ENCODE results near the gene SAMD1.

Gene SAMD1

GRCh38 chr19:14090509-14091080, at the start of gene SAMD1:
SAMD1 (minus strand) TSS chr19:14090751.
- peak in 55 of 56 donors; percentile 31 to 91 (median 79) for DNase-seq

GRCh38 chr19:14139944-14140343, 49.4 kb upstream of the SAMD1 start:
- DNase-seq: peak in 3 of 56 donors; percentile 4 to 17 (median 10)

- peak in 11 of 56 donors; percentile 8 to 58 (median 32) for DNase-seq
These were observed 48.2 kb upstream of the SAMD1 start for GRCh38 chr19:14138576-14139265.

- peak; percentile 87 to 100 (median 99) for DNase-seq
These were observed 46.1 kb upstream of the SAMD1 start, which contains the start of gene ASF1B for GRCh38 chr19:14136509-14137281. ASF1B (minus strand) TSS chr19:14136589; CDS start chr19:14136456, 133 bp downstream.

GRCh38 chr19:14135985-14136508, 45.5 kb upstream of the SAMD1 start:
- DNase-seq: no peak

- DNase-seq: no peak
These were observed 44.8 kb upstream of the SAMD1 start for GRCh38 chr19:14135355-14135754.

- peak in 1 of 56 donors; percentile 43 for DNase-seq
These were observed 37.5 kb upstream of the SAMD1 start for GRCh38 chr19:14127929-14128509.

GRCh38 chr19:14127176-14127575, 36.6 kb upstream of the SAMD1 start:
- peak in 1 of 56 donors; percentile 9 for DNase-seq

GRCh38 chr19:14122924-14123323, 32.4 kb upstream of the SAMD1 start:
- DNase-seq: no peak

- DNase-seq: no peak
These were observed 29.9 kb upstream of the SAMD1 start for GRCh38 chr19:14120497-14120780.

- DNase-seq: no peak
These were observed 29.3 kb upstream of the SAMD1 start for GRCh38 chr19:14119644-14120496.

GRCh38 chr19:14119146-14119545, 28.6 kb upstream of the SAMD1 start:
- no peak for DNase-seq

GRCh38 chr19:14118165-14119051, 27.9 kb upstream of the SAMD1 start:
- peak in 52 of 56 donors; percentile 37 to 91 (median 72) for DNase-seq

GRCh38 chr19:14117668-14118164, 27.2 kb upstream of the SAMD1 start, which contains the start of gene PRKACA:
PRKACA (minus strand) TSS chr19:14117762; CDS start chr19:14117547, 215 bp downstream.
- peak; percentile 59 to 100 (median 99) for DNase-seq

- peak in 21 of 56 donors; percentile 9 to 52 (median 35) for DNase-seq
These were observed 26.5 kb upstream of the SAMD1 start for GRCh38 chr19:14116918-14117578.

GRCh38 chr19:14116525-14116917, 26.0 kb upstream of the SAMD1 start:
- no peak for DNase-seq

- no peak for DNase-seq
These were observed 25.2 kb upstream of the SAMD1 start for GRCh38 chr19:14115756-14116155.

GRCh38 chr19:14114854-14115253, 24.3 kb upstream of the SAMD1 start:
- DNase-seq: peak in 10 of 56 donors; percentile 6 to 55 (median 22)

- no peak for DNase-seq
These were observed 23.9 kb upstream of the SAMD1 start for GRCh38 chr19:14114439-14114838.

All from amygdala (tissue), 56 donors.